IPS-18a (cell line): Measurements from ENCODE around the gene OLAH.

Source experiments
- H3K27ac ChIP-seq: one replicate; pipeline ENCODE4 v1.5.1; 2013; ENCODE audit warnings: low read length
- H3K27me3 ChIP-seq: one replicate; pipeline ENCODE4 v1.6.1; 2013; ENCODE audit warnings: mild to moderate bottlenecking, low read length; ENCODE audit not compliant: control insufficient read depth, insufficient read depth
- H3K36me3 ChIP-seq: one replicate; pipeline ENCODE4 v1.6.1; 2013; ENCODE audit warnings: low read depth, low read length; ENCODE audit not compliant: control insufficient read depth
- H3K4me1 ChIP-seq: one replicate; pipeline ENCODE4 v1.6.1; 2013; ENCODE audit warnings: low read depth, low read length; ENCODE audit not compliant: control insufficient read depth
- H3K4me3 ChIP-seq: one replicate; pipeline ENCODE4 v1.5.1; 2013; ENCODE audit warnings: low read length
- H3K9ac ChIP-seq: one replicate; pipeline ENCODE4 v1.6.1; 2013; ENCODE audit warnings: mild to moderate bottlenecking, low read length, moderate library complexity
- H3K9me3 ChIP-seq: one replicate; pipeline ENCODE4 v1.6.1; 2013; ENCODE audit warnings: low read depth, low read length; ENCODE audit not compliant: control insufficient read depth

OLAH gene

GRCh38 chr10:15072358-15072757, 28.6 kb downstream of the OLAH start:
- no peaks in the 10 kb centered on the region for H3K27me3 ChIP-seq
- no peak overlapping the region for H3K4me3 ChIP-seq
- H3K9ac ChIP-seq, result no peak overlapping the region
- no peaks in the 10 kb centered on the region for H3K36me3 ChIP-seq
- no peaks in the 10 kb centered on the region for H3K4me1 ChIP-seq
- no peak overlapping the region for H3K27ac ChIP-seq
- H3K9me3 ChIP-seq, result peaks cover 5% of the 10 kb centered on the region

- no peak overlapping the region for H3K4me3 ChIP-seq
- no peaks in the 10 kb centered on the region for H3K27me3 ChIP-seq
- no peaks in the 10 kb centered on the region for H3K36me3 ChIP-seq
- H3K27ac ChIP-seq, result no peak overlapping the region
- no peaks in the 10 kb centered on the region for H3K4me1 ChIP-seq
- no peak overlapping the region for H3K9ac ChIP-seq
- H3K9me3 ChIP-seq, result peaks cover 5% of the 10 kb centered on the region
Observed at GRCh38 chr10:15075421-15075820, 31.7 kb downstream of the OLAH start.

- peak overlapping the region; percentile 26 for H3K27ac ChIP-seq
- H3K9ac ChIP-seq, result no peak overlapping the region
- H3K4me3 ChIP-seq, result peak overlapping the region; percentile 26
- peaks cover 6% of the 10 kb centered on the region for H3K4me1 ChIP-seq
- H3K27me3 ChIP-seq, result no peaks in the 10 kb centered on the region
- H3K9me3 ChIP-seq, result no peaks in the 10 kb centered on the region
- no peaks in the 10 kb centered on the region for H3K36me3 ChIP-seq
Observed at GRCh38 chr10:15083674-15084501, 40.1 kb downstream of the OLAH start.

- Histone ChIP-seq H3K4me1 (peaks cover 6% of the 10 kb centered on the region), H3K9me3 (no peaks in the 10 kb centered on the region), H3K9ac (no peak overlapping the region), H3K27ac (peak overlapping the region; percentile 26), H3K4me3 (peak overlapping the region; percentile 26), H3K27me3 (no peaks in the 10 kb centered on the region), H3K36me3 (no peaks in the 10 kb centered on the region)
Observed at GRCh38 chr10:15084502-15084922, 40.8 kb downstream of the OLAH start.

- peak within 1 kb of the TSS; percentile 43 for H3K9ac ChIP-seq
- H3K27me3 ChIP-seq, result no peaks in the 10 kb centered on the region
Observed at GRCh38 chr10:15088428-15089261, 44.9 kb downstream of the OLAH start, which contains the start of gene ACBD7. TSS of gene ACBD7 (minus strand) at chr10:15088776. CDS start at chr10:15088728, 48 bp downstream.

GRCh38 chr10:15091418-15091817, 47.7 kb downstream of the OLAH start:
- H3K36me3 ChIP-seq, result no peaks in the 10 kb centered on the region
- no peak overlapping the region for H3K9ac ChIP-seq
- H3K27me3 ChIP-seq, result no peaks in the 10 kb centered on the region
- no peak overlapping the region for H3K27ac ChIP-seq
- H3K4me3 ChIP-seq, result no peak overlapping the region
- no peaks in the 10 kb centered on the region for H3K9me3 ChIP-seq
- H3K4me1 ChIP-seq, result no peaks in the 10 kb centered on the region

More at GRCh38 chr10:15088428-15089261, 44.9 kb downstream of the OLAH start, which contains the start of gene ACBD7:
- no peaks in the 10 kb centered on the region for H3K36me3 ChIP-seq
- H3K27ac ChIP-seq, result no peak within 1 kb of the TSS
- H3K4me3 ChIP-seq, result peak within 1 kb of the TSS; percentile 75
- H3K9me3 ChIP-seq, result no peaks in the 10 kb centered on the region
- peaks cover 6% of the 10 kb centered on the region for H3K4me1 ChIP-seq

GRCh38 chr10:15092855-15093408, 49.2 kb downstream of the OLAH start:
- H3K9ac ChIP-seq, result no peak overlapping the region
- H3K9me3 ChIP-seq, result no peaks in the 10 kb centered on the region
- no peak overlapping the region for H3K4me3 ChIP-seq
- H3K27ac ChIP-seq, result no peak overlapping the region
- H3K4me1 ChIP-seq, result no peaks in the 10 kb centered on the region
- no peaks in the 10 kb centered on the region for H3K36me3 ChIP-seq
- H3K27me3 ChIP-seq, result no peaks in the 10 kb centered on the region

- no peaks in the 10 kb centered on the region for H3K9me3 ChIP-seq
- H3K4me3 ChIP-seq, result peak overlapping the region; percentile 99
- peaks cover 3% of the 10 kb centered on the region for H3K4me1 ChIP-seq
- no peak overlapping the region for H3K27ac ChIP-seq
- H3K9ac ChIP-seq, result peak overlapping the region; percentile 98
- H3K36me3 ChIP-seq, result no peaks in the 10 kb centered on the region
- no peaks in the 10 kb centered on the region for H3K27me3 ChIP-seq
Observed at GRCh38 chr10:15096661-15097010, 52.9 kb downstream of the OLAH start.

GRCh38 chr10:15097011-15097812, 53.5 kb downstream of the OLAH start, which contains the start of gene RPP38:
TSS of gene RPP38 (plus strand) at chr10:15097355. CDS start at chr10:15103315, 5,960 bp downstream.
- Histone ChIP-seq H3K9ac (peak within 1 kb of the TSS; percentile 98), H3K9me3 (no peaks in the 10 kb centered on the region), H3K27ac (peak within 1 kb of the TSS; percentile 90), H3K4me3 (peak within 1 kb of the TSS; percentile 99), H3K4me1 (peaks cover 3% of the 10 kb centered on the region), H3K27me3 (no peaks in the 10 kb centered on the region), H3K36me3 (peaks cover 3% of the 10 kb centered on the region)

- Histone ChIP-seq H3K36me3 (peaks cover 24% of the 10 kb centered on the region), H3K27ac (no peak overlapping the region), H3K4me1 (peaks cover 3% of the 10 kb centered on the region), H3K4me3 (no peak overlapping the region), H3K9ac (no peak overlapping the region), H3K9me3 (no peaks in the 10 kb centered on the region), H3K27me3 (no peaks in the 10 kb centered on the region)
Observed at GRCh38 chr10:15099886-15100285, 56.1 kb downstream of the OLAH start.

- Histone ChIP-seq H3K4me1 (peaks cover 3% of the 10 kb centered on the region), H3K27me3 (no peaks in the 10 kb centered on the region), H3K36me3 (peaks cover 36% of the 10 kb centered on the region), H3K4me3 (no peak overlapping the region), H3K9ac (no peak overlapping the region), H3K9me3 (no peaks in the 10 kb centered on the region), H3K27ac (no peak overlapping the region)
Observed at GRCh38 chr10:15103513-15103912, 59.8 kb downstream of the OLAH start.
